HL-60/S4 (cell line): ENCODE results near the gene PNRC1.
"Not testable (repeated sequence)": the region's sequence is repeated elsewhere in the genome, so short reads cannot be mapped to it uniquely, and the experiment has no call there.

ENCODE experiments used
- in situ Hi-C: fragments of 300-500 bp; cut with MboI; formaldehyde crosslinking; loops from 2 replicates; pipeline ENCODE4 v1.14.3; 2022; ENCODE audit warnings: low sequenced_read_pairs

The PNRC1 gene

GRCh38 chr6:89058627-89059026 lies 21.9 kb upstream of the PNRC1 start:
- in situ Hi-C loops: no loop called here

GRCh38 chr6:89059227-89059626 lies 21.3 kb upstream of the PNRC1 start:
- in situ Hi-C loops: no loop called here

GRCh38 chr6:89063881-89064280 lies 16.7 kb upstream of the PNRC1 start:
- in situ Hi-C loops: no loop called here

GRCh38 chr6:89064931-89065330 lies 15.6 kb upstream of the PNRC1 start:
- in situ Hi-C loops: not testable (repeated sequence)

- in situ Hi-C loops: not testable (repeated sequence)
Measured at GRCh38 chr6:89066121-89066520, 14.4 kb upstream of the PNRC1 start.

GRCh38 chr6:89066940-89067646 lies 13.5 kb upstream of the PNRC1 start:
- in situ Hi-C loops: no loop called here

- in situ Hi-C loops: no loop called here
Measured at GRCh38 chr6:89067796-89068195, 12.8 kb upstream of the PNRC1 start.

- in situ Hi-C loops: no loop called here
Measured at GRCh38 chr6:89068695-89069094, 11.9 kb upstream of the PNRC1 start.

- in situ Hi-C loops: no loop called here
Measured at GRCh38 chr6:89069536-89070163, 10.9 kb upstream of the PNRC1 start.

- in situ Hi-C loops: no loop called here
Measured at GRCh38 chr6:89071036-89071435, 9.5 kb upstream of the PNRC1 start.

GRCh38 chr6:89073014-89073620 lies 7.4 kb upstream of the PNRC1 start:
- in situ Hi-C loops: no loop called here

GRCh38 chr6:89073840-89074239 lies 6.7 kb upstream of the PNRC1 start:
- in situ Hi-C loops: no loop called here

GRCh38 chr6:89079511-89080234 lies 878 bp upstream of the PNRC1 start:
- in situ Hi-C loops: no loop called here

- in situ Hi-C loops: no loop called here
Measured at GRCh38 chr6:89081129-89081422, 525 bp downstream of the PNRC1 start.

- in situ Hi-C loops: no loop called here
Measured at GRCh38 chr6:89081423-89082322, 1.1 kb downstream of the PNRC1 start.

- in situ Hi-C loops: no loop called here
Measured at GRCh38 chr6:89082486-89082891, 1.9 kb downstream of the PNRC1 start.

- in situ Hi-C loops: no loop called here
Measured at GRCh38 chr6:89084542-89084941, 4.0 kb downstream of the PNRC1 start.

- in situ Hi-C loops: no loop called here
Measured at GRCh38 chr6:89084954-89085353, 4.4 kb downstream of the PNRC1 start.

- in situ Hi-C loops: no loop called here
Measured at GRCh38 chr6:89085409-89086205, 5.1 kb downstream of the PNRC1 start.

- in situ Hi-C loops: no loop called here
Measured at GRCh38 chr6:89087881-89088280, 7.3 kb downstream of the PNRC1 start.
